ENCODE measurements around the gene RBM12.

Gene RBM12

DNA sequence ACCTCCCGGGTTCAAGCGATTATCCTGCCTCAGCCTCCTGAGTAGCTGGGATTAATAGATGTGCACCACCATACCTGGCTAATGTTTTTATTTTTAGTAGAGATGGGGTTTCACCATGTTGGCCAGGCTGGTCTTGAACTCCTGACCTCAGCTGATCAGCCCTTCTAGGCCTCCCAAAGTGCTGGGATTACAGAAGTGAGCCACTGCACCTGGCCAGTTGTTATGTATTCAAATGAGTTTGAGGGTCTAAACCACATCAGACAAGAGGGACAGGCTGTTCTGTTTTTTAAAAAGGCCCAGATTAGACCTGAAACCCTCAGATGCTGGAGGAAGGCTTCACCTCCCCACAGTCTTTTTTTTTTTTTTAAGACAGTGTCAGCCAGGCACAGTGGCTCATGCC, 53.2 kb downstream of the RBM12 start:
- no peak for DNase-seq (ENCODE audit: low read depth)
- no peak overlapping the region for H3K4me3 ChIP-seq (ENCODE audit: low read depth, low read length)
- TF ChIP-seq, protein P1, sequence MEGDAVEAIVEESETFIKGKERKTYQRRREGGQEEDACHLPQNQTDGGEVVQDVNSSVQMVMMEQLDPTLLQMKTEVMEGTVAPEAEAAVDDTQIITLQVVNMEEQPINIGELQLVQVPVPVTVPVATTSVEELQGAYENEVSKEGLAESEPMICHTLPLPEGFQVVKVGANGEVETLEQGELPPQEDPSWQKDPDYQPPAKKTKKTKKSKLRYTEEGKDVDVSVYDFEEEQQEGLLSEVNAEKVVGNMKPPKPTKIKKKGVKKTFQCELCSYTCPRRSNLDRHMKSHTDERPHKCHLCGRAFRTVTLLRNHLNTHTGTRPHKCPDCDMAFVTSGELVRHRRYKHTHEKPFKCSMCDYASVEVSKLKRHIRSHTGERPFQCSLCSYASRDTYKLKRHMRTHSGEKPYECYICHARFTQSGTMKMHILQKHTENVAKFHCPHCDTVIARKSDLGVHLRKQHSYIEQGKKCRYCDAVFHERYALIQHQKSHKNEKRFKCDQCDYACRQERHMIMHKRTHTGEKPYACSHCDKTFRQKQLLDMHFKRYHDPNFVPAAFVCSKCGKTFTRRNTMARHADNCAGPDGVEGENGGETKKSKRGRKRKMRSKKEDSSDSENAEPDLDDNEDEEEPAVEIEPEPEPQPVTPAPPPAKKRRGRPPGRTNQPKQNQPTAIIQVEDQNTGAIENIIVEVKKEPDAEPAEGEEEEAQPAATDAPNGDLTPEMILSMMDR (IDR thresholded peaks at IDR 0.05; ENCODE audit: low read depth, low read length, missing control alignments): no peak
- in situ Hi-C loops (cut with HindIII; ENCODE audit: low sequenced_read_pairs): no loop called here

DNA sequence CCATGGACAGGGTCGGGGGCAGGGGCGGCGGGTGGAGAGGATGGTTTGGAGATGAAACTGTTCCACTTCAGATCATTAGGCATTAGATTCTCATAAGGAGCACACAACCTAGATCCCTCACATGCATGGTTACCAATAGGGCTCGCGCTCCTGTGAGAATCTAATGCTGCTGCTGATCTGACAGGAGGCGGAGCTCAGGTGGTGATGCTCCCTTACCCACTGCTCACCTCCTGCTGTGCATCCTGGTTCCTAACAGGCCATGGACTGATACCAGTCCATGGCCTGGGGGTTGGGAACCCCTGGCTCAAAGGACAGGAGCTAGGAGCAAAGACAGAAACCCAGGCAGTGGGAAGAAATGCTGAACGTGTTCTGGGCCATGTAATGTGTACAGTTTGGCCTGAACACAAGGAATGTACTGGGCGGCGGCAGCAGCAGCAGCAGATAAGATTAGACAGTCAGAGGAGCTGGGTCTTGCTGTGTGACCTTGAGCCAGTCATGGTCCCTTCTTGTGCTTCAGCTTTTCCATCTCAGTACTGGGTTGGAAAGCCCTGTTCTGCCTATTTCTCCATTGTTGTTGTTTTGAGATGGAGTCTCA, 53.8 kb downstream of the RBM12 start:
- no peak for DNase-seq (ENCODE audit: low read depth)
- H3K4me3 ChIP-seq (ENCODE audit: low read depth, low read length): no peak overlapping the region
- TF ChIP-seq, protein P1 (IDR thresholded peaks at IDR 0.05; ENCODE audit: low read depth, low read length, missing control alignments): no peak
- in situ Hi-C loops (cut with HindIII; ENCODE audit: low sequenced_read_pairs): no loop called here

DNA sequence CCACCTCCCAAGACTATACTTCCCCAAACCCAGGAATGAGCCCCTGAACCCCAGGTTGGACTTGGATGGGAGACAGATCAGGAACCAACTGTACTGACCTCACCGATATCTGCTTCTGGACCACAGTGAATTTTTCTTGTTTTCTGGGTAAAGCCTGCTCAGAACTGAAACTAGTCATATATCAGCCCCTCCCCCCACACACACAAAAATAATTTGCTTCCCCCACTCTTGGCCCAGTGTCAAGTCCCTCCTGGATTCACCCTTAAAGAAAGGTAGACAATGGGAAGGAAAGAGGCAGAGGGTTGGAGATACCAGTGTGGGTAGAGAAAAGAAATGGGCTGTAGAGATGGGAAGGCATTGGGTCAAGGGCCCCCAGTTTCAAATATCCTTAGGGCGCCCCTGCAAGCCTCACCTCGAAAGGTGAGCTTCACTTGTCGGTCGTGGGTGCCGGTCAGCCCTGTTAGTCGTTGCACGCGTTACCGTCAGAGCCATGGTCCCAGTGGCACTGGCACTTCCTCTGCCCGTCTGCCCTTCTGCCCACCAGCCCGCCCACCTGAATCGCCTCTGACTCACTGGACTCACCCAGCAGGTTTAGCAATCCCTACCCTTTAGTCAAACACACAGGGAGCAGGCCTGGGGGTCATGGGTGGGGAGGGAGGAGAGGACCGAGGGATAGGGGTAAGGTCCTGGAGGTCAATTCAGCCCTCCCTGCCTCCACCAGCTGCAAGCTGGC, 57.5 kb downstream of the RBM12 start:
- no peak for DNase-seq (ENCODE audit: low read depth)
- TF ChIP-seq, protein P1 (IDR thresholded peaks at IDR 0.05; ENCODE audit: low read depth, low read length, missing control alignments): no peak
- no peak overlapping the region for H3K4me3 ChIP-seq (ENCODE audit: low read depth, low read length)
- in situ Hi-C loops (cut with HindIII; ENCODE audit: low sequenced_read_pairs): no loop called here

DNA sequence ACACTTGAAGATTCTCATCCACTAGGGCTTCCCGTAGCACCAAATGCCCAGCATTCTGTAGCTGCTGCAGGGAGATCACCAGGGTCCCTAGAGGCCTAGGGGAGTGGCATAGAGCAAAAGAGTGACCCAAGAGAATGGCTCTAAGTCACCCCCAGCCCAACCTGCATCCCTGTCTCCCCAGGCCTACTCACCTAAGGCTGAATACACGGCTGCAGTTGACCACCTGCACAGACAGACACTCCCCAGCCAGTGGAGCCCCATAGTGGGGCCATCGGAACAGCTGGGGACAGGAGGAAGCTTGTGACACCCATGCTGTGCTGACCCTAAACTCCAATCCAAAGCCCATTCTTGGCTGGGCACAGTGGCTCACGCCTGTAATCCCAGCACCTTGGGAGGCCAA, 58.6 kb downstream of the RBM12 start:
- TF ChIP-seq, protein P1 (IDR thresholded peaks at IDR 0.05; ENCODE audit: low read depth, low read length, missing control alignments): no peak
- DNase-seq (ENCODE audit: low read depth): no peak
- no peak overlapping the region for H3K4me3 ChIP-seq (ENCODE audit: low read depth, low read length)
- in situ Hi-C loops (cut with HindIII; ENCODE audit: low sequenced_read_pairs): no loop called here

DNA sequence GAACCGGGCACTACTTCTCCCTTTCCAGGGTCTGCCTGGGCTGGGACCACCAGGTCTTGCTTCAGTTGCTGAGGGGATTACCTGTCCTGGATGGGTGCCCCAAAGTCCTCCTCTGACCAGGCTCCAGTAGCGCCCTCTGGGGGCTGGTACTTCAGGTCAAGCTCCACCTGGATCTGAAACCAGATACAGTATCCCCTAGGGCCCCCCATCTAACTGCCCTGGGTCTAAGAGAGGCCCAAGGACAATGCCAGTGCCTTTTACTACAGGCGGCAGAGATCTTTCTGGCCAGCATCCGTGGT, 60.3 kb downstream of the RBM12 start:
- TF ChIP-seq, protein P1 (IDR thresholded peaks at IDR 0.05; ENCODE audit: low read depth, low read length, missing control alignments): peak; percentile 48
- in situ Hi-C loops (cut with HindIII; ENCODE audit: low sequenced_read_pairs): no loop called here
- DNase-seq (ENCODE audit: low read depth): no peak
- H3K4me3 ChIP-seq (ENCODE audit: low read depth, low read length): no peak overlapping the region

DNA sequence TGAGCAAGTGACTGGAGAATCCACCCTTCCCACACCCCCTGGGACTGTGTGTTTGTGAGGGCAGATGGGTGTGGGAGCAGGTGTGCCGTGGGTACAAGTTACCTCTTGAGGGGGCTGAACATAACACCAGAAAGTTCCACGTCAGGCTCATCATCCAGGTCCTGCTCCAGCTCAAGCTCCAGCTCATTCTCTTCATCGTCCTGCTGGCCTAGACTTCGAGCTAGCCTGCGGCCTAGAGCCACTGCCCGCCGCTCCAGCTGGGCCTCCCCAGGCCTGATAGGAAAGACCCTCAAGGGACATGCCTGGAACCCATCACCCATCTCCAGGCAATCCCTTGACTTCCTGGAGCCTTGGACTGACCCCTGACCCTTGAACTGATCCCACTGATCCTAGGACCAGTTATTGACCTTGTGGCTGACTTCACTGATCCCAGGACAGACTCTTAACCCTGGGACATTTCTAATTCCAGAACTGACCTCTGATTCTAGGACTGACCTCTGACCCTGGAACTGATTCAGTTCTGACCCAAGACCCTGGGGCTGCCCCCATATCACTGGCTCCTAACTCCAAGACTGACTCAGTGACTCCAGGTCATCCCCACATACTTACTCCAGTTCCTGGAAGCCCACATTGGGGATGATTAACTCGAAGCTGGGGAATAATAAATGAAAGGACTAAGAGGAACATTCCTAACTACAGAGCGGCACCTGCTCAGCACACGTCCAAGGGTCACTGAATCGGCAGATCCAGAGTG, 60.8 kb downstream of the RBM12 start:
- in situ Hi-C loops (cut with HindIII; ENCODE audit: low sequenced_read_pairs): no loop called here
- TF ChIP-seq, protein P1 (IDR thresholded peaks at IDR 0.05; ENCODE audit: low read depth, low read length, missing control alignments): no peak
- DNase-seq (ENCODE audit: low read depth): no peak
- H3K4me3 ChIP-seq (ENCODE audit: low read depth, low read length): no peak overlapping the region

All from astrocyte of the cerebellum (primary cell).